ENCODE data around the gene HPCAL1. TPM values are rescaled to one million over a fixed set of nuclear protein-coding genes. Genes with fewer than 3 reads are reported as not detected.
A peak's percentile ranks its signal among the peaks of the same experiment; 100 is the strongest.

The HPCAL1 gene
- polyA plus RNA-seq, 1 donor from 2014 or later: 63.4 TPM

DNA sequence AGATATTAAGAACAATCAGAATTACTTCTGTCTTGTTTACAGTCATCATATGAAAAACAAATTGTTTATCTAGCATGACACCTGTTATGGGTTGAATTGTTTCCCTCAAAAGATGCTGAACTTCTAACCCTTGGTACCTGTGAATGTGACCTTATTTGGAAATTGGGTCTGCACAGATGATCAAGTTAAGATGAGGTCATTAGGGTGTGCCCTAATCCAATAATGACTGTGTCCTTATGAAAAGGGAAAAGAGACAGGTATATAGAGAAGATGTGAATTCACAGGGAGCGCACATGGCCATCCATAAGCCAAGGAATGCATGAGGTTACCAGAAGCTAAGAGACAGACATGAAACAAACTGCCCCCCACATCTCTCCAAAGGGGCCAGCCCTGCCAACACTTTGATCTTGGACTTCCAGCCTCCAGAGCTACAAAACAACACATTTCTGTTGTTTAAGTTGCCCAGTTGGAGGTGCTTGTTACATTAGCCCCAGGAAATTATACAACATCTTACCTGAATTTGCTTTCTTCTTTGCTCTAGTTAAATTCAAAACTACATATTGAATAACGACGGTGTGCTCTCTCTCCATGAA is 2.3 kb upstream of the HPCAL1 start:
- H3K36me3 ChIP-seq (ENCODE audit: insufficient read depth, low read length): no peaks in the 10 kb centered on the region
- H4K20me1 ChIP-seq (ENCODE audit: insufficient read depth): no peaks in the 10 kb centered on the region
- H3K27ac ChIP-seq (ENCODE audit: low read length): no peak overlapping the region
- H3F3A ChIP-seq (ENCODE audit: insufficient read depth, low read length, poor library complexity, severe bottlenecking): no peaks in the 10 kb centered on the region
- H3K9me2 ChIP-seq (ENCODE audit: insufficient read depth, low read length): no peaks in the 10 kb centered on the region
- no peaks in the 10 kb centered on the region for H3K79me2 ChIP-seq (replicated peaks; ENCODE audit: insufficient read depth, low read length)
- H3K9ac ChIP-seq (ENCODE audit: low read length): no peak overlapping the region
- TF ChIP-seq TAF1 (IDR thresholded peaks at IDR 0.05; ENCODE audit: low read depth): no peak
- TF ChIP-seq EP300 (conservative IDR thresholded peaks at IDR 0.05; ENCODE audit: poor library complexity, severe bottlenecking): no peak
- no peaks in the 10 kb centered on the region for H3K9me3 ChIP-seq (ENCODE audit: low read length)
- peaks cover 24% of the 10 kb centered on the region for H3K27me3 ChIP-seq (ENCODE audit: insufficient read depth, low read depth, low read length)
- no peak overlapping the region for H3K4me3 ChIP-seq (ENCODE audit: low read length)
- H2AFZ ChIP-seq (ENCODE audit: low read depth, low read length): no peak overlapping the region
- H3K4me2 ChIP-seq (ENCODE audit: low read length): no peak overlapping the region

DNA sequence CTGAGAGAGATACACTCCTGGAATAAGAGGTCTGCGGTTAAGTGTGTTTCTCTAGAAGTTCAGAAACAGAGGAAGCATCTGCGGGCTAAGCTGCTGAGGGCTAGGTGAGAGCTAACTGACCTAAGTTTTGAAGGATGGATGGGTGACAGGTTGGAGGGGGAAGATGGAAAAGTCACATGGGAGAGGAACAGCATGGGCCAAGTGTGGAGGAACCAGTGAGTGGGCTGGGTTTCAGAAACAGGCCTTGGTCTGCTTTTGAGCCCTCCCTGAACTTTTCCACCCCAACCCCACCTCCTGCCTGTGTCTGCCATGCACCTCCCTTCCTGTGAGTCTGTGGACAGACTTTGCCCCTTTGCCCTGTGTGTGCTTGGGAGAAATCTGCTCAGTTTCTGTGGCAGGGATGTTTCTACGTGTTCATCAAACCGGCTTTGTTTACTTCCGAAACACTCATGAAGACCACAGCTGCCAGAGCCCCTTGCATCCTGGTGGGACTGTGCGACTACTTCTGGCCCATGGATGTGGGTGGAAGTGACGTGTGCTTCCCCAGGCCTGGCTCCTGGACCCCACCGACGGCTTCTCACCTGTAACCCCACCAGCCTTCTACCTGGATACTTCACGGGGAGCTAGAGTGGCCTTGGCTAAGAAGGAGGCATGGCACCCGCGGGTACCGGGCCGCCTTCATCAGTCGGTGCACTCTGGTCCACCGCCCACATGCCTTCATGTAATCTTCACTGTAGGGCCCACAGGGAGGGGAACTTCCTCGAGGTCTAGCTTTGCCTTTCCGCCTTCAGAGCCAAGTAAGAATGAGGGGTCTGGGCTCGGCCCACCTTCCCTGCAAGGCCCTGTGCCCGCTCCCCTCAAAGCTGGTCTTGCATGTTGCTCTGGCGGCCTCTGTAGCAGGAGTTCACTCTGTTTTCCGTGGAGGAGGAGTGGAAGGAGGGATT is 1.4 kb upstream of the HPCAL1 start:
- Histone ChIP-seq H2AFZ (ENCODE audit: low read depth, low read length) (no peak overlapping the region), H3K36me3 (ENCODE audit: insufficient read depth, low read length) (no peaks in the 10 kb centered on the region), H4K20me1 (ENCODE audit: insufficient read depth) (no peaks in the 10 kb centered on the region), H3K9me2 (ENCODE audit: insufficient read depth, low read length) (no peaks in the 10 kb centered on the region), H3K79me2 (replicated peaks; ENCODE audit: insufficient read depth, low read length) (no peaks in the 10 kb centered on the region), H3K27me3 (ENCODE audit: insufficient read depth, low read depth, low read length) (peaks cover 31% of the 10 kb centered on the region), H3K9me3 (ENCODE audit: low read length) (no peaks in the 10 kb centered on the region), H3K4me2 (ENCODE audit: low read length) (no peak overlapping the region), H3K9ac (ENCODE audit: low read length) (no peak overlapping the region), H3K27ac (ENCODE audit: low read length) (no peak overlapping the region), H3F3A (ENCODE audit: insufficient read depth, low read length, poor library complexity, severe bottlenecking) (no peaks in the 10 kb centered on the region), H3K4me3 (ENCODE audit: low read length) (no peak overlapping the region)
- TF ChIP-seq POLR2AphosphoS5 (IDR thresholded peaks at IDR 0.05) (no peak), EZH2 (IDR thresholded peaks at IDR 0.05; ENCODE audit: borderline replicate concordance, insufficient read depth, low read length, poor library complexity, severe bottlenecking) (no peak), TAF1 (IDR thresholded peaks at IDR 0.05; ENCODE audit: low read depth) (no peak), RAD21 (conservative IDR thresholded peaks at IDR 0.05) (no peak)

DNA sequence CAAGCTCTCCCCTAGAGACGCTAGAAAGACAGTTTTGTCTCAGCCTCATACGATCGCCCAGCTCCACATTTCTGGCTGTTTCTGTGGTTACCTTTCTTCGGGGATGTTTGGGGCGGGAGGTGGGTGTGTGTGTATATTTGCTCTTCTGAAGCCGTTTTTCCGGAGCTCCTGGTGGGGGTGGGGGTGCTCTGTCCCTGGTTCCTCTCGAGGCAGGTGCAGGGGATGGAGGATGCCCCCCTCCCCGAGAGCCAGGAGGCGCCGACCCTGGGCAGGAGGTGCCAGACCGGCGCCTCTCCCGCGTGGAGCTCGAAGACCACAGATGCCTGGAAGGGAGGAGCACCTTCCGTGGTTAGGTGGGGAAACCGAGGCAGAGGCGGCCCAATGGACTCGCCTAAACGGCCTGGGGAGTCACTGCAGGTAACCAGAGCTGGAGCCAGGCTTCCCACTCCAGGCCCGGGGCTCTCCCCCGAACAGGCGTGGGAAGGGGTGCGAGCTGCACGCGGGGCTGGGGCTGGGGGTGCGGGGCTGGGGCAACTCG is 694 bp upstream of the HPCAL1 start:
- Histone ChIP-seq H4K20me1 (ENCODE audit: insufficient read depth) (no peaks in the 10 kb centered on the region), H3K27ac (ENCODE audit: low read length) (no peak overlapping the region), H3K9me2 (ENCODE audit: insufficient read depth, low read length) (no peaks in the 10 kb centered on the region), H3K4me3 (ENCODE audit: low read length) (peak overlapping the region; percentile 89), H3K9me3 (ENCODE audit: low read length) (no peaks in the 10 kb centered on the region), H3K36me3 (ENCODE audit: insufficient read depth, low read length) (no peaks in the 10 kb centered on the region), H3K9ac (ENCODE audit: low read length) (no peak overlapping the region), H2AFZ (ENCODE audit: low read depth, low read length) (no peak overlapping the region), H3K27me3 (ENCODE audit: insufficient read depth, low read depth, low read length) (peaks cover 31% of the 10 kb centered on the region), H3K4me2 (ENCODE audit: low read length) (no peak overlapping the region), H3K79me2 (replicated peaks; ENCODE audit: insufficient read depth, low read length) (no peaks in the 10 kb centered on the region), H3F3A (ENCODE audit: insufficient read depth, low read length, poor library complexity, severe bottlenecking) (no peaks in the 10 kb centered on the region)
- TF ChIP-seq, protein P1, sequence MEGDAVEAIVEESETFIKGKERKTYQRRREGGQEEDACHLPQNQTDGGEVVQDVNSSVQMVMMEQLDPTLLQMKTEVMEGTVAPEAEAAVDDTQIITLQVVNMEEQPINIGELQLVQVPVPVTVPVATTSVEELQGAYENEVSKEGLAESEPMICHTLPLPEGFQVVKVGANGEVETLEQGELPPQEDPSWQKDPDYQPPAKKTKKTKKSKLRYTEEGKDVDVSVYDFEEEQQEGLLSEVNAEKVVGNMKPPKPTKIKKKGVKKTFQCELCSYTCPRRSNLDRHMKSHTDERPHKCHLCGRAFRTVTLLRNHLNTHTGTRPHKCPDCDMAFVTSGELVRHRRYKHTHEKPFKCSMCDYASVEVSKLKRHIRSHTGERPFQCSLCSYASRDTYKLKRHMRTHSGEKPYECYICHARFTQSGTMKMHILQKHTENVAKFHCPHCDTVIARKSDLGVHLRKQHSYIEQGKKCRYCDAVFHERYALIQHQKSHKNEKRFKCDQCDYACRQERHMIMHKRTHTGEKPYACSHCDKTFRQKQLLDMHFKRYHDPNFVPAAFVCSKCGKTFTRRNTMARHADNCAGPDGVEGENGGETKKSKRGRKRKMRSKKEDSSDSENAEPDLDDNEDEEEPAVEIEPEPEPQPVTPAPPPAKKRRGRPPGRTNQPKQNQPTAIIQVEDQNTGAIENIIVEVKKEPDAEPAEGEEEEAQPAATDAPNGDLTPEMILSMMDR (IDR thresholded peaks at IDR 0.05; ENCODE audit: poor library complexity, severe bottlenecking): no peak
- TF ChIP-seq, protein P2, sequence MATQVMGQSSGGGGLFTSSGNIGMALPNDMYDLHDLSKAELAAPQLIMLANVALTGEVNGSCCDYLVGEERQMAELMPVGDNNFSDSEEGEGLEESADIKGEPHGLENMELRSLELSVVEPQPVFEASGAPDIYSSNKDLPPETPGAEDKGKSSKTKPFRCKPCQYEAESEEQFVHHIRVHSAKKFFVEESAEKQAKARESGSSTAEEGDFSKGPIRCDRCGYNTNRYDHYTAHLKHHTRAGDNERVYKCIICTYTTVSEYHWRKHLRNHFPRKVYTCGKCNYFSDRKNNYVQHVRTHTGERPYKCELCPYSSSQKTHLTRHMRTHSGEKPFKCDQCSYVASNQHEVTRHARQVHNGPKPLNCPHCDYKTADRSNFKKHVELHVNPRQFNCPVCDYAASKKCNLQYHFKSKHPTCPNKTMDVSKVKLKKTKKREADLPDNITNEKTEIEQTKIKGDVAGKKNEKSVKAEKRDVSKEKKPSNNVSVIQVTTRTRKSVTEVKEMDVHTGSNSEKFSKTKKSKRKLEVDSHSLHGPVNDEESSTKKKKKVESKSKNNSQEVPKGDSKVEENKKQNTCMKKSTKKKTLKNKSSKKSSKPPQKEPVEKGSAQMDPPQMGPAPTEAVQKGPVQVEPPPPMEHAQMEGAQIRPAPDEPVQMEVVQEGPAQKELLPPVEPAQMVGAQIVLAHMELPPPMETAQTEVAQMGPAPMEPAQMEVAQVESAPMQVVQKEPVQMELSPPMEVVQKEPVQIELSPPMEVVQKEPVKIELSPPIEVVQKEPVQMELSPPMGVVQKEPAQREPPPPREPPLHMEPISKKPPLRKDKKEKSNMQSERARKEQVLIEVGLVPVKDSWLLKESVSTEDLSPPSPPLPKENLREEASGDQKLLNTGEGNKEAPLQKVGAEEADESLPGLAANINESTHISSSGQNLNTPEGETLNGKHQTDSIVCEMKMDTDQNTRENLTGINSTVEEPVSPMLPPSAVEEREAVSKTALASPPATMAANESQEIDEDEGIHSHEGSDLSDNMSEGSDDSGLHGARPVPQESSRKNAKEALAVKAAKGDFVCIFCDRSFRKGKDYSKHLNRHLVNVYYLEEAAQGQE (IDR thresholded peaks at IDR 0.05; ENCODE audit: borderline replicate concordance): no peak
